GF-D8 (cell line): Measurements from ENCODE around the gene FAM8A1.

Source experiments
- DNase-seq: peaks from one replicate; lab custom pipeline; 2025; lab: John Stamatoyannopoulos, UW

The FAM8A1 gene

DNA sequence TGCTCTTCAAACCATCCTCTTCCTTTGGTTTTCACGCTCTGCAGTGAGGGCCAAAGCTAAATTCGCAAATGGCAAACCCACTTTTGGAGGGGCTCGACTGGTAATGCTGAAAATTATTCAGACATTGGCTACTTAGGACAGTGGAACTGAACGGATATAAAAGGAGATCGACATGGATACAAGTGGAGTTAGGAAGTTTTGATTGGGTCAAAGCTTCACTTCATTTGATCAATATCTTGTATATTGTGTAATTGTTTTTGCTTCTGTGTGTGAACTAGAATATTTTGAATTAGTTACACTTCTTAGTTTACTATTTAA is 1.2 kb downstream of the FAM8A1 start:
- no peak for DNase-seq

DNA sequence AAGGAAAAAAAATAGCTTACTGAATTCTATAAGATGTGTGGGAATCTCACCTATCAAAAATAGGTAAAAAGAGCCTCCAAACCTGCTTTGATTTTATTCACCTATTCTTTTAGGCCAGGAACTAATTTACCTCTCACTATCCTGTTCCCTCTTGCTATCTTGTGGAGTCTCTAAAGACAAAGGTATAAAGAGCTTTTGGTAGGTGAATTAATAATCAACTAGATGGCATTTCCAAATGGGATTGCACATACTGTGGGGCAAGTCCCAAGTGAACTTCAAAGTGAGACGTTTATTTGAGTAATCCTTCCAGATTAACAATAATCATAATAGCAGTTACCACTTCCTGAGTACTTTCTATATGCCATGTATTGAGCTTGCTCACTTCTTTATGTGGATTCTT is 2.8 kb downstream of the FAM8A1 start:
- no peak for DNase-seq

DNA sequence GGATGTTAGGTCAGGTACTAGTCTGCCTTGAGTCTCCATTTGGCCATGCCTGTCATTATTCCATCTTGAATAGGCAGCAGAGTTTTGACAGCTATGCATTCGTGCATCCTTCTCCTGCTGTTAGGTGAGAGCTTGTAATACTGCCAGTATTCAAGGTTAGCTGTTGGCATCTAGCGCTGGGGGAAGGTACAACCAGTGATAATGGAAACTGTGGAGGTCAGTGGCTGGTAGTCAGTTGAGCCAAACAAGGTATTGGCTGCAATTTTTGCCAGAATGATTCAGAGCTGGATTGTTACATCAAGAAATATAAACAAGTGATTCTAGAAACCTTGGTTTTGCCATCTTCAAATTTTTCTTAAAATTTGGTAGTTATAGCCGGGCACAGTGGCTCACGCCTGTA is 6.5 kb downstream of the FAM8A1 start:
- no peak for DNase-seq

DNA sequence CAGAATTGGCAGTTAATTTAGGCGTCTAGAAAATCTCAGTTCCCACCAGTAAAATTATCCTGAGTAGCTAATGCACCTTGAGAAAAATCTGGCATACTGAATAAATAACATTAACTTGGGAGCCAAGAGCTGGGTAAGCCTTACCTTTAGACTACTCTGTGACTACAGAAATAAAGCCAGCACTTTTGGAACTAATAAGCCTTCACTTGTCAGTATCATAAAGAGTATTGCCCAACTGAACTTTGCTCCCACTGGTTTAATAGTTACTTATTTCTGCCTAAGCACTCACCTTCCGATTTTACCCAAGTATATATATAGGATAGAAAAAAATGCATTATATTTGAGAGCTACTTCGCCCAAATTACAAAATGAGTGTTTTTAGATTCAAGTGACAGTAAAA is 10.7 kb downstream of the FAM8A1 start:
- DNase-seq: no peak

DNA sequence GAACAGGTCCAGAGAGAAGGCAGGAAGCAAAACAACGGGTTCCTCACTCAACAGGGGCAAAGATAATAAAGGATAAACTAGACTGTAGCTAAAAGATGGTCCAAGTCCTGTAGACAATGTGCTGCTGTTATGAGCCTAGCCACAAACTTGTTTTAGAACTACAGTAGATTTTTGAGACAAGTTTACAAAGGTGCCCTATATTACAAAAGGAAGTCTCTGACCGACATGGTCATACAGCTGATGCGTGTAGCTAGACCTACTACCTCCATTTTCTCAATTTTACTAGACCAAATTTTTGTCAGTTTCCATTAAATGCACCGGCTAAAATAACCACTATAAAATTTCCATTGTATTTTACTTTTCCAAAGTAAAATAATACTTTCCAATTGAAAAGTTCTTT is 11.9 kb downstream of the FAM8A1 start:
- no peak for DNase-seq

DNA sequence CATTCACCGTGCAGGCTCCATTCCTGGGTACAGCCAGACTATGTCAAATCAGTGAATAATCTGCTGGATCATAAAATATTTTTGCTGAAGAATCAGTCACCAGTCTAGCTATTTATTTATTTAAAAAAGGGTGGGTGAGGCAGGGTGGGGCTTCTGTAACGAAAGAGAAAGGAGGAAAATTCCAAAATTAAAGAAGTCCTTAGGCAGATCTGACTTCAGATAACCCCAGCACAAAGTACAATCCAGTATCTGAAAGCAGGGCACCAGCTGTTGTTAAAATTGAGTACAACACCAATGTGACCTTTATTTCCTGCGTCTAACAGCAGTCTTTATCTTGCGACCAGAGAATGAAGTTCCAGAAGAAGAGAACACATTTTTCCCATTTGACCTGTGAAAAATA is 15.7 kb downstream of the FAM8A1 start:
- DNase-seq: no peak

DNA sequence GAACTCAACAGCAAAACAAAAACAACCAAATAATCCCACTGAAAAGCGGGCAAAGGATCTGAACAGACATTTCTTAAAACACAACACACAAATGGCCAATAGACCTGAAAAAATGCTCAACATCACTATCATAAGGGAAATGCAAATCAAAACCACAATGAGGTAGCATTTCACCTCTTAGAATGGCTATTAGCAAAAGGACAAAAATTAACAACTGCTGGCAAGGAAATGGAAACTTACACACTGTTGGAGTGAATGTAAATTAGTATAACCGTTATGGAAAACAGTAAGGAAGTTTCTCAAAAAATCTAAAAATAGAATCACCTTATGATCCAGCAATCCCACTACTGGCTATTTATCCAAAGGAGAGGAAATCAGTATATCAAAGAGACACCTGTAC is 20.9 kb downstream of the FAM8A1 start:
- DNase-seq: no peak

GRCh38 chr6:17622144-17622543 is 22.0 kb downstream of the FAM8A1 start:
- DNase-seq: no peak

- DNase-seq: no peak
These were observed 24.3 kb downstream of the FAM8A1 start for GRCh38 chr6:17624396-17624795.

- DNase-seq: no peak
These were observed 28.8 kb downstream of the FAM8A1 start for GRCh38 chr6:17628873-17629272.

- DNase-seq: no peak
These were observed 29.9 kb downstream of the FAM8A1 start for GRCh38 chr6:17629824-17630510.

- no peak for DNase-seq
These were observed 30.5 kb downstream of the FAM8A1 start for GRCh38 chr6:17630511-17631073.

DNA sequence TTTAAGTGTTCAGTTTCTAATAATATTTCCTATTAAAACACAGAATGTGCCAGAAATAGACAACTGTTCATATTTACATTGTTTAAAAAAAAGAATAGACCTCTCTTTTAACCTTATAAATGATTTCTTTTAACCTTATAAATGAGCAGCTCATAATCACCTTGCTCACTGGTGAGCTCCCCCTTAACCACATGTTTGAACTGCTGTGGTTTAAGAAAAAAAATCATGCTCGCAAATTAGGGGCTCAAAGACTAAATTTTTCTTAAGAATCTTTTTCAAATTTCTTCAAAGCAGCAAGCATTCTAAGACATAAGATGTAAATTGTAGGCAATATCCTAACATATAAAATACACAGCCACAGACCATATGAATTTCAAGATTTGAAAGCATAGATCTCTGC is 32.8 kb downstream of the FAM8A1 start:
- no peak for DNase-seq

DNA sequence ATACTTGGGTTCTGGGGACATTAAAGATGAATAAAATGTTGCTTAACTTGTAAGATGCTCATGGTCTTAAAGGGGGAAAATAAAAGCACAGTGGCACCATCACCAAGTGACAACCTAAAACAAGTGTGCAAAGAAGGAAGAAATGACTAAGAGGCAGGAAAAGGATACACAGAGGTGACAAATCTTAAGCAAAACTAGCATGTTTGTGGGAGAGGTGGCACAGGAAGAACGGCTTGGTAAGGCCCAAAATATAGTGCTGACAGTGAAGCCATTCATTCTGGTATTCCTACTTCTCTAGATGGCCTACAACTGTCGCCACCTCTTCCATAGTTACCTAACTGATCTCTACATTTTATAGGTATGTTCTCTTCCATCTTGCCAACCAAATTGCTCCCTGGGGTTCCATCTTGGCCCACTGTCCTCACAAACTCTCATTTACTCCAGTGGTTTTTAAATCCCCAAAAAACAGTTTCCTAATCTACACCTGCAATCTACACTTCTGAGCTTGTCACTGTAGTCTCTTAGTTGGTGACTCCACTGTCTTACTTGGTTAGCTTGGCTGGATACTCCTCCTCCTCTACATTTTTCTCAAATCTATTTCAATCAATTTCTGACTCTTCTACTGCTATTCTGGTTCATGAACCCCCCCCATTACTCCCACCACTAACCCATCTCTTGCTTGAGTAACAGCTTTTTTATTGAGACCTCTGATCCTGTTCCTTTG is 33.5 kb downstream of the FAM8A1 start:
- DNase-seq: no peak

- no peak for DNase-seq
These were observed 35.5 kb downstream of the FAM8A1 start for GRCh38 chr6:17635568-17635967.

DNA sequence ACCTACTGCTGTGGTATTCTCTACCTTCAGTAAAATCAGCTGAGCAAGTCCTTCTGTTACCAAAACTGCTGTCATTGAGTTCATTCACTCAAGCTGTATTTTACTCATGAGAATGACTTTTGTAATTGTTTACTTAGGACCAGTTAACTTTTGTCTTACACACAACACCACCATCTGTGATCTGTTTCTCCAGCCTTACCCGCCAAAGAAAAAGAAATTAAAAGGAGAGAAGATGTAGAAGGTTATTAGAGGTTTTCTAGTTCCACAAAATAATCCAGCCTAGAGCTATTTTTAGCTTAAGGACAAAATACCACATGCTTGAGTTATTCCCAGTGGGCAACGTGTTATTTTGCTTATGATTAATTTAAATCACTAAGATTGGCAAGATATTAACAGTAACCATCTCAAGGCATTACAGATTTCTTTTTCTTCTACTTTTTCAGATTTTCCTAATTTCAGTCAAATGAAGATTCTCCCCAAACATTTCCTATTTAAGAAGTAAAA is 38.2 kb downstream of the FAM8A1 start:
- no peak for DNase-seq

- peak; percentile 28 for DNase-seq
These were observed 40.4 kb downstream of the FAM8A1 start for GRCh38 chr6:17640477-17640917.

- no peak for DNase-seq
These were observed 48.6 kb downstream of the FAM8A1 start for GRCh38 chr6:17648745-17649144.

DNA sequence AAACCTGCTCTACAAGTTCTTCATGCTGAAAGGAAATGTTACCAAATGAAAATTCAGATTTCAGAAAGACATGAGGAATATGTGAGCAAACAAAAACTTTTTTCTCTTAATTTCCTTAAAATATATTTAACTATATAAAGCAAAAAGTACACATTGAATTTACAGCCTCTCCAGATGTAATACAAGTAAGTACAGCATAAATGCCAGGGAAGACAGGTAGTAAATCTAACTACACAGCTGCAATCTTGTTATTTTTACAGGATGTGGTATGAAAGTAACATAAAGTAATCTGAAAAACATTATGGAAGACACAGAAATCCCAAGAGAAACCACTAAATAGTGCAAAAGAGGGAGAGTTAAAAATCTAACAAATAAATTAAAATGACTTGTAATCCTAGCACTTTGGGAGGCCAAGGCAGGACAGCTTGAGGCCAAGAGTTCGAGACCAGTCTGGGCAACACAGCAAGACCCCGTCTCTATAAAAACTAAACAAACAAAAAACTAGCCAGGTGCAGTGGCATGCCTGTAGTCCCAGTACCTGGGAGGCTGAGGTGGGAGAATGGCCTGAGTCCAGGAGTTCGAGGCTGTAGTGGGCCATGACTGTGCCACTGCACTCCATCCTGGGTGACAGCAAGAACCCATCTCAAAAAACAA is 50.7 kb downstream of the FAM8A1 start:
- DNase-seq: no peak

DNA sequence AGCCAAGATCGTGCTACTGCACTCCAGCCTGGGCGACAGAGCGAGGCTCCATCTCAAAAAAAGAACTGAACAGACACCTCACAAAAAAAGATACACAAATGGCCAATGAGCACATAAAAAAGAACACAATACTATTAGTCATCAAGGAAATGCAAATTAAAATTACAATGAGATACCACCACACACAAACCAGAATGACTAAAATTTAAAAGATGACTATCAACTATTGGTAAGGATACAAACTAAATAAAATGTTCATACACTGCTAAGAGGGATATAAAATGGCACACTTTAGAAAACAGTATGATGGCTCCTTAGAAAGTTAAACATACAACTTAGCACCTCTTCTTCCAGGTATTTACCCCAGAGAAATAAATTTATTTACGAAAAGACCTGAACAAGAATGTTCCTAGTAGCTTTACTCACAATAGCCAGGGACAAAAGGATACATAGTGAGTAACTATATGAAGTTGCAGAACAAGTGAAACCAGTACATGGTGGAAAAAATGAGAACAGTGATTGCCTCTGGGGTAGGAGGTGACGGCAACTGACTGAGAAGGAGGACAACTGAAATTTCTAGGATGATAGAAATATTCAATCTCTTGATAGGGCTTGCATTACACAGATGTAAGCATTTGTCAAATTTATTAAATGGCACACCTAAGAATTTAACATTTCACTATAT is 53.2 kb downstream of the FAM8A1 start:
- DNase-seq: no peak

DNA sequence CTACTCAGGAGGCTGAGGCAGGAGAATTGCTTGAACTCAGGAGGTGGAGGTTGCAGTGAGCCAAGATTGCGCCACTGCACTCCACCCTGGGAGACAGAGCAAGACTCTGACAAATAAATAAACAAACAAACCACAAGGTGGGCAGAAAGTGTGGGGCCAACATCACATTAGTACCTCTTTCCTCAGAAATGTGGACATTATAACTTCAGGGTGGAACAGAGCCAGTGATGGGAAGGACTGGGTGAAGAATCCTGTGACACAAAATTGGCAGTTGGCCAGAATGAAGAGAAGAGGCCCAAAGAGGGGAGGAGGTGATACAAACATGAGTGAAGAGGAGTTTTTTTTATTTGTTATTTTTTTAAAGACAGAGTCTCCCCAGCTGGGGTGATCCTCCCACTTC is 56.0 kb downstream of the FAM8A1 start:
- no peak for DNase-seq

- no peak for DNase-seq
These were observed 56.5 kb downstream of the FAM8A1 start for GRCh38 chr6:17656644-17657043.
